Glutamatergic neuron (in vitro differentiated cells): ENCODE results near the gene DISC1. TPM values are rescaled to one million over a fixed set of nuclear protein-coding genes. Genes with fewer than 3 reads are reported as not detected.
"Not testable (repeated sequence)": the region's sequence is repeated elsewhere in the genome, so short reads cannot be mapped to it uniquely, and the experiment has no call there.

Experiments used
- DNase-seq: peaks from one replicate; pipeline ENCODE4 v3.0.0; 2022
- H3K27ac Mint-ChIP-seq: one replicate; pipeline ENCODE4 v1.8.0; 2020; ENCODE audit warnings: mild to moderate bottlenecking, mixed read lengths, inconsistent platforms; ENCODE audit not compliant: unreplicated experiment
- H3K27me3 Mint-ChIP-seq: one replicate; pipeline ENCODE4 v1.8.0; 2020; ENCODE audit warnings: mild to moderate bottlenecking, moderate library complexity, mixed read lengths, inconsistent platforms; ENCODE audit not compliant: unreplicated experiment
- H3K36me3 Mint-ChIP-seq: one replicate; pipeline ENCODE4 v1.8.0; 2020; ENCODE audit warnings: mild to moderate bottlenecking, mixed read lengths, inconsistent platforms; ENCODE audit not compliant: unreplicated experiment
- H3K4me1 Mint-ChIP-seq: one replicate; pipeline ENCODE4 v1.8.0; 2020; ENCODE audit warnings: mild to moderate bottlenecking, low read depth, mixed read lengths, inconsistent platforms; ENCODE audit not compliant: unreplicated experiment
- H3K4me3 Mint-ChIP-seq: one replicate; pipeline ENCODE4 v1.8.0; 2020; ENCODE audit warnings: mild to moderate bottlenecking, mixed read lengths, inconsistent platforms; ENCODE audit not compliant: unreplicated experiment
- H3K9me3 Mint-ChIP-seq: one replicate; pipeline ENCODE4 v1.8.0; 2020; ENCODE audit warnings: mild to moderate bottlenecking, moderate library complexity, mixed read lengths, inconsistent platforms; ENCODE audit not compliant: unreplicated experiment
- CTCF ChIP-seq: fragments of 200-600 bp; sonication (generic); IDR thresholded peaks from one replicate; pipeline ENCODE4 v1.5.0; 2021; ENCODE audit not compliant: partially characterized antibody, unreplicated experiment
- total RNA-seq: library from RNA; stranded (reverse); fragmentation: NEBNext Ultra II Directional; extraction: Animal tissue kit (Norgen Biotek cat#: 25700); gene quantifications from one replicate; pipeline ENCODE4 v1.2.1, GENCODE V29; 2021; ENCODE audit not compliant: unreplicated experiment

Gene DISC1
- total RNA-seq, 1 donor from 2014 or later = 9.1 TPM

GRCh38 chr1:231964961-231965360, 338.4 kb downstream of the DISC1 start:
- peaks cover 3% of the 10 kb centered on the region for H3K27me3 Mint-ChIP-seq

GRCh38 chr1:231965615-231966014, 339.0 kb downstream of the DISC1 start:
- Mint-ChIP-seq H3K27ac (no peak overlapping the region), H3K9me3 (peaks cover 5% of the 10 kb centered on the region), H3K4me3 (no peak overlapping the region), H3K27me3 (peaks cover 3% of the 10 kb centered on the region), H3K4me1 (peaks cover 5% of the 10 kb centered on the region), H3K36me3 (no peaks in the 10 kb centered on the region)
- no peak for DNase-seq
- no peak for TF ChIP-seq CTCF

More at GRCh38 chr1:231964961-231965360, 338.4 kb downstream of the DISC1 start:
- H3K4me3 Mint-ChIP-seq = no peak overlapping the region
- no peak overlapping the region for H3K27ac Mint-ChIP-seq
- no peak for DNase-seq
- peaks cover 5% of the 10 kb centered on the region for H3K4me1 Mint-ChIP-seq
- H3K36me3 Mint-ChIP-seq = no peaks in the 10 kb centered on the region
- peaks cover 5% of the 10 kb centered on the region for H3K9me3 Mint-ChIP-seq
- no peak for TF ChIP-seq CTCF

- Mint-ChIP-seq H3K27me3 (peaks cover 2% of the 10 kb centered on the region), H3K36me3 (no peaks in the 10 kb centered on the region), H3K27ac (no peak overlapping the region), H3K4me1 (peaks cover 12% of the 10 kb centered on the region), H3K9me3 (peaks cover 5% of the 10 kb centered on the region), H3K4me3 (no peak overlapping the region)
- TF ChIP-seq CTCF = no peak
- DNase-seq = no peak
These were observed 340.4 kb downstream of the DISC1 start for GRCh38 chr1:231966983-231967382.

GRCh38 chr1:231969076-231969475, 342.5 kb downstream of the DISC1 start:
- Mint-ChIP-seq H3K27ac (peak overlapping the region; percentile 64), H3K4me3 (no peak overlapping the region), H3K36me3 (no peaks in the 10 kb centered on the region), H3K4me1 (peaks cover 15% of the 10 kb centered on the region), H3K27me3 (no peaks in the 10 kb centered on the region), H3K9me3 (peaks cover 5% of the 10 kb centered on the region)
- DNase-seq = peak; percentile 67
- TF ChIP-seq CTCF = no peak

GRCh38 chr1:231969761-231970160, 343.2 kb downstream of the DISC1 start:
- H3K9me3 Mint-ChIP-seq, H3K4me3 Mint-ChIP-seq, DNase-seq, H3K27ac Mint-ChIP-seq, H3K36me3 Mint-ChIP-seq, H3K27me3 Mint-ChIP-seq: not testable (repeated sequence)
- H3K4me1 Mint-ChIP-seq = peaks cover 15% of the 10 kb centered on the region
